ENCODE measurements around the gene HEYL. TPM values are rescaled to one million over a fixed set of nuclear protein-coding genes. Genes with fewer than 3 reads are reported as not detected.

The HEYL gene
- total and polyA plus RNA-seq, 8 donors: 0.45 to 6.0 (median 3.4) TPM; not detected in 1

DNA sequence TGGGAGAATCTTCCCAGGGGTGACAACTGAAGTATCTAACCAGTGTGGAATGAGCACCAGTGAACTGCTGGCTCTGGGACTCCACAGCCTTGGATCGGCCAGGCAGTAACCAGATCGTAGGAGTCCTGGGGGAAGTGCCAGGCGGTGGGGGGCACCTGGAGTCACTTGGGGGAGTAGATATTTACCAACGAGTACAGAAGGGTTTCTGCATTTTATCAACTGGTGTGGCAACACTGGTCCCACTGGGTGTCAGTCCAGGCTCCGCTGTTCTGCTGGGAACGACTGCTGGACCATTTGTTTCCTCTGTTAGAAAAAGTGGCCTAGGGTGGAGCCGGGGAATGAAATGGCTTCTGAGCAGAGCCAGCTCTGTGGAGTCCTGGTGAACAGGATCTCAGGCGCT is 14.4 kb downstream of the HEYL start:
- peaks cover 0 to 22% (median 7%) of the 10 kb centered on the region in 4 donors for H3K4me1 ChIP-seq
- peaks cover 0 to 5% (median 0%) of the 10 kb centered on the region in 4 donors for H3K36me3 ChIP-seq
- intact Hi-C loops (cut with DNase I; ENCODE audit: low total_unique reads): no loop called here
- no peaks in the 10 kb centered on the region for H3K9me3 ChIP-seq
- no peak overlapping the region for H3K4me3 ChIP-seq
- H3K27ac ChIP-seq: peak overlapping the region in 4 of 5 donors; percentile 14 to 70 (median 32)
- TF ChIP-seq EP300 (IDR thresholded peaks at IDR 0.05): no peak
- TF ChIP-seq, protein P1, sequence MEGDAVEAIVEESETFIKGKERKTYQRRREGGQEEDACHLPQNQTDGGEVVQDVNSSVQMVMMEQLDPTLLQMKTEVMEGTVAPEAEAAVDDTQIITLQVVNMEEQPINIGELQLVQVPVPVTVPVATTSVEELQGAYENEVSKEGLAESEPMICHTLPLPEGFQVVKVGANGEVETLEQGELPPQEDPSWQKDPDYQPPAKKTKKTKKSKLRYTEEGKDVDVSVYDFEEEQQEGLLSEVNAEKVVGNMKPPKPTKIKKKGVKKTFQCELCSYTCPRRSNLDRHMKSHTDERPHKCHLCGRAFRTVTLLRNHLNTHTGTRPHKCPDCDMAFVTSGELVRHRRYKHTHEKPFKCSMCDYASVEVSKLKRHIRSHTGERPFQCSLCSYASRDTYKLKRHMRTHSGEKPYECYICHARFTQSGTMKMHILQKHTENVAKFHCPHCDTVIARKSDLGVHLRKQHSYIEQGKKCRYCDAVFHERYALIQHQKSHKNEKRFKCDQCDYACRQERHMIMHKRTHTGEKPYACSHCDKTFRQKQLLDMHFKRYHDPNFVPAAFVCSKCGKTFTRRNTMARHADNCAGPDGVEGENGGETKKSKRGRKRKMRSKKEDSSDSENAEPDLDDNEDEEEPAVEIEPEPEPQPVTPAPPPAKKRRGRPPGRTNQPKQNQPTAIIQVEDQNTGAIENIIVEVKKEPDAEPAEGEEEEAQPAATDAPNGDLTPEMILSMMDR (IDR thresholded peaks at IDR 0.05): no peak
- no peak for TF ChIP-seq POLR2A (IDR thresholded peaks at IDR 0.05)
- TF ChIP-seq POLR2AphosphoS5 (IDR thresholded peaks at IDR 0.05): no peak
- DNase-seq: no peak
- peaks cover 0 to 6% (median 0%) of the 10 kb centered on the region in 3 donors for H3K27me3 ChIP-seq
- WGBS, 5 donors: 52 to 72% (median 70%) methylated on average over 5 to 8 of the region's 8 CpGs

DNA sequence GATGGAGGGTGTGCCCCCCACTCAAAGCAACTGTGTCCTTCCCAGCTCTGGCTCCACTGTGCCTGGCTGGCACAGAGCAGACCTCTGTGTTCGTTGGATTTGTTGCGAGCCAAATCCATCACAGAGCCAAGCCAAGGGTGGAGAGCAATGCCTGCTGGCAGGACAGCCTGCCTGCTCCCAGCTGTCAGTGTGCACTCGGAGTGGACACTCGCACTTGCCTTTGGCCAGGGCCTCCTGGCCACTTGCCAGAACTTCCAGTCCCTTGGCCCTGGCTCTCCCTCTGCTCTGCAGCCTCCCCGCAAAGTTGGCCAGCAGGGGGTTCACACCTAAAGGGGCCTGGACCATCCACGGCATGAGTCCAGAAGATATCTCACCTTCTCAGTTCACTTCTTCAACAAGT is 16.4 kb downstream of the HEYL start:
- Histone ChIP-seq H3K4me1 (peaks cover 0 to 22% (median 7%) of the 10 kb centered on the region in 4 donors), H3K27me3 (peaks cover 0 to 6% (median 0%) of the 10 kb centered on the region in 3 donors), H3K9me3 (no peaks in the 10 kb centered on the region), H3K36me3 (no peaks in the 10 kb centered on the region), H3K27ac (no peak overlapping the region), H3K4me3 (no peak overlapping the region)
- no peak for DNase-seq
- 46 to 79% (median 72%) methylated on average over 4 to 6 of the region's 6 CpGs for WGBS, 5 donors
- TF ChIP-seq POLR2AphosphoS5 (IDR thresholded peaks at IDR 0.05): no peak
- TF ChIP-seq POLR2A (IDR thresholded peaks at IDR 0.05): no peak
- TF ChIP-seq, protein P1 (IDR thresholded peaks at IDR 0.05): no peak
- intact Hi-C loops (cut with DNase I; ENCODE audit: low total_unique reads): no loop called here

DNA sequence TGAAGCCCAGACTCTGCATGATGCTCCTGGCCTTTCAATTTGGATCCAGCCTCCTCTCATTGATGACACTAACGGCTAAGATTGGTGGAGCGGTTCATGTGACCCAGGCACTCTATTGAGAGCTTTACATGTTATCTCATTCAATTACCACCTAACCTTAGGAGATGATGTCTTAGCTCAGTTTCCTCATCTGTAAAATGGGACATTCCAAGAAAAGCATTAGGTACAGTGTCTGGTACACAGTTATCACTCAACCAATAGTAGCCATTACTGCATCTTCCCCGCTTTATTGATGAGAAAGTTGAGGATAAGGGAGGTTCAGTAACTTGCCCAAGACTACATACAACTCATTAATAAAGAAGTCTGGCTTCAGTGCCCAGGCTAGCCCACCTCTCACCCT is 17.0 kb downstream of the HEYL start:
- no peak for TF ChIP-seq POLR2AphosphoS5 (IDR thresholded peaks at IDR 0.05)
- TF ChIP-seq, protein P1 (IDR thresholded peaks at IDR 0.05): no peak
- TF ChIP-seq EP300 (IDR thresholded peaks at IDR 0.05): no peak
- TF ChIP-seq POLR2A (IDR thresholded peaks at IDR 0.05): no peak
- DNase-seq: no peak
- Histone ChIP-seq H3K27me3 (peaks cover 0 to 6% (median 0%) of the 10 kb centered on the region in 3 donors), H3K36me3 (no peaks in the 10 kb centered on the region), H3K4me1 (peaks cover 0 to 22% (median 7%) of the 10 kb centered on the region in 4 donors), H3K9me3 (no peaks in the 10 kb centered on the region), H3K27ac (no peak overlapping the region), H3K4me3 (no peak overlapping the region)
- 89 to 99% (median 97%) methylated on average over 3 of the region's 3 CpGs for WGBS, 5 donors
- intact Hi-C loops (cut with DNase I; ENCODE audit: low total_unique reads): no loop called here

DNA sequence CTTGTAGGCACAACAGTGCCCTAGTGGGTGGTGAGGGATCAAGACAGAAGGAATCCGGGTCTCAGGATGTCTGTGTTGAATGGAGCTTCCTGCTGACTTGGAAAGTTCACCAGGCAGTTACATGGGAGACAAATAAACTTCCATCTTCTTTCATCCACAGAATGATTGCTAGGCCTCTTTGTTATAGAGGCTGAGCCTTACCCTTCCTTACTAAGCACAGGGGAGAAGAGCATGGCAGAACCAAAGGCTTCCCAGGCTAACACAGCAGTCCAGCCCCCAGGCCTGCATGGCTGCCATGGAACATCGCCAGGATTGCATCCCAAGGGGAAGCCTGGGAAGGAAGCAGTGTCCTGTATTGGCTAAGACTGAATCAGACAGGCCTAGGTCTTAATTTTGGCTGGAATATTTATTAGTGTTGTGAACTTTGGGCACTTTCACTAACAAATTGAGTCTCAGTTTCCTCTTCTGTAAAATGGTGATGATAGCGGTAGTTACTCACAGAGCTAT is 18.7 kb downstream of the HEYL start:
- DNase-seq: no peak
- WGBS, 5 donors: 90 to 95% (median 93%) methylated on average over 3 of the region's 3 CpGs
- intact Hi-C loops (cut with DNase I; ENCODE audit: low total_unique reads): no loop called here
- Histone ChIP-seq H3K4me3 (no peak overlapping the region), H3K9me3 (no peaks in the 10 kb centered on the region), H3K27me3 (no peaks in the 10 kb centered on the region), H3K4me1 (peaks cover 0 to 13% (median 2%) of the 10 kb centered on the region in 4 donors), H3K36me3 (no peaks in the 10 kb centered on the region), H3K27ac (no peak overlapping the region)
- no peak for TF ChIP-seq POLR2AphosphoS5 (IDR thresholded peaks at IDR 0.05)
- TF ChIP-seq POLR2A (IDR thresholded peaks at IDR 0.05): no peak
- TF ChIP-seq, protein P1 (IDR thresholded peaks at IDR 0.05): no peak
- TF ChIP-seq EP300 (IDR thresholded peaks at IDR 0.05): no peak
